ENCODE data around the gene COX7A1. TPM values are rescaled to one million over a fixed set of nuclear protein-coding genes. Genes with fewer than 3 reads are reported as not detected.
A peak's percentile ranks its signal among the peaks of the same experiment; 100 is the strongest.
"Not testable (repeated sequence)": the region's sequence is repeated elsewhere in the genome, so short reads cannot be mapped to it uniquely, and the experiment has no call there.

COX7A1 gene
- total RNA-seq, 1 donor from 2014 or later: not detected

DNA sequence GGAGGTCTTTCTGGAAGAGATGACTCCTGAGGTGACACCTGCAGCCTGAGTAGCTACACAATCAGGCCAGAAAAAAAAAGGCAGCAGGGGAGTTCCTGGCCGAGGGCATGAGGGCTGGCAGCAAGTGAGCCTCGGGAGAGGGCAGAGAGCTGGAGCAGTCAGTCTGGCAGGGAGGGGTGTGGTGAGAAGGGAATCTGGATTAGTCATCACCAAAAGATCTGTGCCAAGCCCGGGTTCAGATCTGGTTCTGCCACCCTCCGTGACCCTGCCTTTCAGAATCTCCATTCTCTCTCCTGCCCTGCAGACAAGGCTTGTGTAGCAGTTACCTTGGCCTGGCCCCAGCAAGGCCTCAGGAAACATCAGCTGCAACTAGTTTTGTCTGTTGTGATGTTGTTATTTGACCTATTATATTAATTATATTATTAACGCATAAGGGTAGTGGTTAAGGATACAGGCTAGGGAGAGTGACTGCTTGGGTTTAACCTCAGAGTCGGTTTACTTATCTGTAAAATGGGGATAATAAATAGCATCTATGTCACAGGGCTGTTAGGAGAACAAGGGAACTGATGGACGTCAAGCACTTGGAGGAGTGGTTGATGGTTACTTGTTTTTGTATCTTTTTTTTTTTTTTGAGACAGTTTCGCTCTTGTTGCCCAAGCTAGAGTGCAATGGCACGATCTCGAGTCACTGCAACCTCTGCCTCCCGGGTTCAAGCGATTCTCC, 15.1 kb downstream of the COX7A1 start:
- Mint-ChIP-seq H3K27ac (no peak overlapping the region), H3K9me3 (no peaks in the 10 kb centered on the region), H3K36me3 (ENCODE audit: low read depth) (peaks cover 13% of the 10 kb centered on the region), H3K4me3 (no peak overlapping the region), H3K4me1 (peaks cover 26% of the 10 kb centered on the region), H3K27me3 (no peaks in the 10 kb centered on the region)
- no peak for DNase-seq
- intact Hi-C loops (cut with micrococcal nuclease): no loop called here

DNA sequence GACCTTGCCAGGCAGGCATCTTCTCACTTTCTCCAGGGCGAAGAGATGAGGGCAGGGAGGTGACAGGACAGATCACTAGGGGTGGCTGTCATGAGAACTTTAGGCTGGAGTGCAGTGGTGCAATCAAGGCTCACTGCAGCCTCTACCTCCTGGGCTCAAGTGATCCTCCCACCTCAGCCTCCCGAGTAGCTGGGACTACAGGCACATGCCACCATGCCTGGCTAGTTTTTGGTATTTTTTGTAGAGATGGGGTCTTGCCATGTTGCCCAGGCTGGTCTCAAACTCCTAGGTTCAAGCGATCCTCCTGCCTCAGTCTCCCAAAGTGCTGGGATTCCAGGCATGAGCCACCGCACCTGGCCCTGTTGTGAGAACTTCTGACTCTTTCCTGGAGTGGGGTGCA, 17.4 kb downstream of the COX7A1 start:
- H3K36me3 Mint-ChIP-seq (ENCODE audit: low read depth); H3K27me3 Mint-ChIP-seq; H3K27ac Mint-ChIP-seq; H3K4me3 Mint-ChIP-seq; DNase-seq; intact Hi-C loops (cut with micrococcal nuclease); H3K9me3 Mint-ChIP-seq: not testable (repeated sequence)
- peaks cover 21% of the 10 kb centered on the region for H3K4me1 Mint-ChIP-seq

DNA sequence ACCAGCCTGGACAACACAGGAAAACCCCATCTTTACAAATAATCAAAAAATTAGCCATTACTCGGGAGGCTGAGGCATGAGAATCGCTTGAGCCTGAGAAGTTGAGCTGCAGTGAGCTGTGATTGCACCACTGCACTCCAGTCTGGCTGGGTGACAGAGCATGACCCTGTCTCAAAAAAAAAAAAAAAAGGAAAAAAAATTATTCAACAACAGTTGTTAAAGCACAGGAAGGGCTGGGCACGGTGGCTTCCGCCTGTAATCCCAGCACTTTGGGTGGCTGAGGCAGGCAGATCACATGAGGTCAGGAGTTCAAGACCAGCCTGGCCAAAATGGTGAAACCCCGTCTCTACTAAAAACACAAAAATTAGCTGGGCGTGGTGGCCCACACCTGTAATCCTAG, 21.0 kb downstream of the COX7A1 start:
- H3K27ac Mint-ChIP-seq; H3K4me3 Mint-ChIP-seq; H3K27me3 Mint-ChIP-seq; H3K9me3 Mint-ChIP-seq; H3K36me3 Mint-ChIP-seq (ENCODE audit: low read depth); DNase-seq; intact Hi-C loops (cut with micrococcal nuclease): not testable (repeated sequence)
- H3K4me1 Mint-ChIP-seq: peaks cover 22% of the 10 kb centered on the region

DNA sequence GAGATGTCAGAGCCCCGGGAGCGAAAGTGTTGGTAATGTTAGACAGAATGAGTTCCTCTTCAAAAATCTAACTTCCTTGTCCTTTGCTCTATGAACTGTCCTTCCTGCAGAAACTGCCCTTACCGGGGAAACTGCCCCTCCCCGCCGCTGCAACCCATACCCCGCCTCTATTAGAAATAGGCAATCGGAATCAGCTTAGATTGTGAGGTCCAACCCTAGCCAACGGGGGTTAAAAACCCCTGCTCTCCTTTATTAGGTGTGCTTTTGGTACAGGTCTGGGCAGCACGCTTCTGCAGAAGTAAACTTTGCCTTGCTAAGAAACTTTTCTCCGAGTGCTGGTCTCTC, 23.9 kb downstream of the COX7A1 start:
- peak overlapping the region; percentile 98 for H3K27ac Mint-ChIP-seq
- H3K9me3 Mint-ChIP-seq: no peaks in the 10 kb centered on the region
- no peaks in the 10 kb centered on the region for H3K27me3 Mint-ChIP-seq
- intact Hi-C loops (cut with micrococcal nuclease): loop anchor here (1.0 to 5.0 kb wide), 4 partner anchors 12 to 559 kb away; partner anchors contain the start of genes CAPNS1, SDHAF1, ZNF566 and ZNF567
- peaks cover 22% of the 10 kb centered on the region for H3K4me1 Mint-ChIP-seq
- H3K36me3 Mint-ChIP-seq (ENCODE audit: low read depth): peaks cover 16% of the 10 kb centered on the region
- no peak for DNase-seq
- H3K4me3 Mint-ChIP-seq: peak overlapping the region; percentile 84

GRCh38 chr19:36125557-36125956, 26.7 kb downstream of the COX7A1 start:
- intact Hi-C loops (cut with micrococcal nuclease): loop anchor here (5.0 kb wide), 3 partner anchors 128 to 562 kb away; partner anchors contain the start of genes SDHAF1, ZNF566 and ZNF567
- no peaks in the 10 kb centered on the region for H3K27me3 Mint-ChIP-seq
- no peak overlapping the region for H3K4me3 Mint-ChIP-seq
- H3K27ac Mint-ChIP-seq: peak overlapping the region; percentile 44
- peaks cover 31% of the 10 kb centered on the region for H3K36me3 Mint-ChIP-seq (ENCODE audit: low read depth)
- peaks cover 12% of the 10 kb centered on the region for H3K4me1 Mint-ChIP-seq
- DNase-seq: no peak
- H3K9me3 Mint-ChIP-seq: no peaks in the 10 kb centered on the region

- Mint-ChIP-seq H3K4me1 (peaks cover 12% of the 10 kb centered on the region), H3K27ac (no peak overlapping the region), H3K36me3 (ENCODE audit: low read depth) (peaks cover 55% of the 10 kb centered on the region), H3K9me3 (no peaks in the 10 kb centered on the region), H3K4me3 (no peak overlapping the region), H3K27me3 (no peaks in the 10 kb centered on the region)
- DNase-seq: no peak
- intact Hi-C loops (cut with micrococcal nuclease): no loop called here
These were observed 30.6 kb downstream of the COX7A1 start for GRCh38 chr19:36121486-36122124.

DNA sequence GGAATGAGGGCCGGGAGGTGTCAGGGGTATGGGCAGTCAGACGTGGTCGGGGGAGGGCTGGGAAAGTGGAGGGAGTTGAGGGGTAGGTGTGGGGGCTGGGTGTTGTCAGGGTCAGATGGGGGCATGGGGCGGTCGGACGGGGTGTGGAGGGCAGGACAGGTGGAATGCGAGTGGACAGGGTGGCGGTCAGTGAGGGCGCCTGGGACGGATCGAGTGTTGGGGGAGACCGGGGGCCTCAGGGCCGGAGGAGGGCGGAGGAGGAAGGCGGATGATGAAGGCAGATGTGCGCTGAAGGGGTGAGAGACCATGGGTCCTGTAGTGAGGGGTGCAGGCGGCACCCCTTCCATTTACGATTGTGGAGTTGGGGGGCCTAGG, 31.3 kb downstream of the COX7A1 start:
- intact Hi-C loops (cut with micrococcal nuclease): no loop called here
- Mint-ChIP-seq H3K4me3 (no peak overlapping the region), H3K36me3 (ENCODE audit: low read depth) (peaks cover 55% of the 10 kb centered on the region), H3K27me3 (no peaks in the 10 kb centered on the region), H3K27ac (no peak overlapping the region), H3K9me3 (no peaks in the 10 kb centered on the region), H3K4me1 (peaks cover 16% of the 10 kb centered on the region)
- DNase-seq: no peak

- Mint-ChIP-seq H3K4me1 (peaks cover 16% of the 10 kb centered on the region), H3K36me3 (ENCODE audit: low read depth) (peaks cover 50% of the 10 kb centered on the region), H3K4me3 (no peak overlapping the region), H3K27ac (no peak overlapping the region), H3K9me3 (no peaks in the 10 kb centered on the region), H3K27me3 (no peaks in the 10 kb centered on the region)
- intact Hi-C loops (cut with micrococcal nuclease): no loop called here
- no peak for DNase-seq
These were observed 31.9 kb downstream of the COX7A1 start for GRCh38 chr19:36120092-36120983.

GRCh38 chr19:36116344-36116637, 36.0 kb downstream of the COX7A1 start:
- intact Hi-C loops (cut with micrococcal nuclease): loop anchor here (10.0 kb wide), 2 partner anchors 371 to 1349 kb away; partner anchors contain the start of genes IGFLR1, LIN37, PSENEN and U2AF1L4
- DNase-seq: no peak
- peaks cover 48% of the 10 kb centered on the region for H3K36me3 Mint-ChIP-seq (ENCODE audit: low read depth)

GRCh38 chr19:36115453-36116343, 36.5 kb downstream of the COX7A1 start, which contains the start of gene TBCB:
TBCB (plus strand) TSS chr19:36115468; CDS start chr19:36115561, 93 bp downstream.
- peaks cover 44% of the 10 kb centered on the region for H3K36me3 Mint-ChIP-seq (ENCODE audit: low read depth)
- H3K4me3 Mint-ChIP-seq: peak within 1 kb of the TSS; percentile 94
- no peaks in the 10 kb centered on the region for H3K9me3 Mint-ChIP-seq
- peak; percentile 94 for DNase-seq
- H3K27ac Mint-ChIP-seq: peak within 1 kb of the TSS; percentile 95
- intact Hi-C loops (cut with micrococcal nuclease): loop anchor here (1.0 to 10.0 kb wide), 8 partner anchors 12 to 1349 kb away; partner anchors contain the start of genes ALKBH6, CAPNS1, IGFLR1 and LIN37
- H3K4me1 Mint-ChIP-seq: peaks cover 32% of the 10 kb centered on the region
- peaks cover 4% of the 10 kb centered on the region for H3K27me3 Mint-ChIP-seq

More at GRCh38 chr19:36116344-36116637, 36.0 kb downstream of the COX7A1 start:
- peak overlapping the region; percentile 95 for H3K27ac Mint-ChIP-seq
- H3K9me3 Mint-ChIP-seq: no peaks in the 10 kb centered on the region
- peaks cover 4% of the 10 kb centered on the region for H3K27me3 Mint-ChIP-seq
- peaks cover 32% of the 10 kb centered on the region for H3K4me1 Mint-ChIP-seq
- peak overlapping the region; percentile 94 for H3K4me3 Mint-ChIP-seq

DNA sequence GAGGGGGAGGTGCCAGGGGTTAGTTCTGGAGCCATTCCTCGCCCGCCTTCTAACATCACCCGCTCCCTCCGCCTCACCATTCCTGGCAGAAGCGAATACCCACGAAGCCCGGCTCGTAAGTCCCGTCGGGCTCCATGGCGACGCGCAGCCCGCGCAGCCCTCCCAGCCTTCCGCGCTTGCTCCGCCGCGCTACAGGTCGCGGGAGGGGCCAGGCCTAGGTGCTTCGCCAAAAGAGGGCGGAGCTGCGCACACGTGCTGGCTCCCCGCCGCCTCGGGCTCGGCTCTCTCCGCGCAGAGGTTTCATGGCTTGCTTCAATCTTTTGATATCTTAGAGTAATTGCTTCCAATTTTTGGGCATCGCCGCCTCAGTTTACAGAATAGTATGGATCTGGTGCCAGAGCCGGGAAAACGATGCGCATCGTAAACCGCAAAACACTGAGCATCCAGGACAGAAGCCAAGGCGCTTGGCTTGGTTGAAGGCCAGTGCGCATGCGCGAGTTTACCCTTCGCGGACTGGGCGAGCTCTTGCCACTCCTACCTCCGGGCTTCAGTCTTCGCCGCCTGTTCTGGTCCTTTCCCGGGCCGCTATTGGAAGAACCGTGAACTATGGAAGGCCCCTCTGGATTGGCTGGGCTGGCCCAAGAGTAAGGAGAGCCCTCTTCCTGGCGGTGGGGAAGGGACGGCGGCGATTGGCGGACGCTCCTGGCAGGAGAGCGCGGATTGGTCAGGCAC, 37.4 kb downstream of the COX7A1 start, which contains the start of gene POLR2I:
POLR2I (minus strand) TSS at position 155 of the 732 bp plus-strand sequence; CDS start at position 136, 19 bp downstream.
- peak within 1 kb of the TSS; percentile 94 for H3K4me3 Mint-ChIP-seq
- H3K36me3 Mint-ChIP-seq (ENCODE audit: low read depth): peaks cover 37% of the 10 kb centered on the region
- intact Hi-C loops (cut with micrococcal nuclease): loop anchor here (1.0 to 10.0 kb wide), 8 partner anchors 12 to 1350 kb away; partner anchors contain the start of genes ALKBH6, CAPNS1, IGFLR1 and LIN37
- peaks cover 4% of the 10 kb centered on the region for H3K27me3 Mint-ChIP-seq
- peaks cover 28% of the 10 kb centered on the region for H3K4me1 Mint-ChIP-seq
- DNase-seq: peak; percentile 99
- H3K9me3 Mint-ChIP-seq: no peaks in the 10 kb centered on the region
- H3K27ac Mint-ChIP-seq: peak within 1 kb of the TSS; percentile 95
